DOHH2 (cell line): ENCODE results near the gene CTSW.
A peak's percentile ranks its signal among the peaks of the same experiment; 100 is the strongest.

Experiments used
- H3F3A ChIP-seq: fragments of 200-600 bp; sonication (generic), shearing (Covaris generic); 2 replicates; pipeline ENCODE4 v1.6.0; 2016; ENCODE audit warnings: antibody characterized with exemption, mild to moderate bottlenecking; ENCODE audit not compliant: control insufficient read depth, insufficient read depth
- H3K27ac ChIP-seq: fragments of 200-600 bp; sonication (generic); 2 replicates; pipeline ENCODE4 v1.5.1; 2014; ENCODE audit warnings: low read depth, mild to moderate bottlenecking, low read length, moderate library complexity
- H3K27me3 ChIP-seq: fragments of 200-600 bp; sonication (generic); 2 replicates; pipeline ENCODE4 v1.6.1; 2014; ENCODE audit warnings: mild to moderate bottlenecking, low read length, mixed read lengths; ENCODE audit not compliant: control insufficient read depth
- H3K36me3 ChIP-seq: fragments of 200-600 bp; sonication (generic); 2 replicates; pipeline ENCODE4 v1.6.1; 2014; ENCODE audit warnings: mild to moderate bottlenecking, low read length, moderate library complexity, mixed read lengths; ENCODE audit not compliant: control insufficient read depth
- H3K4me1 ChIP-seq: fragments of 200-600 bp; sonication (generic); 2 replicates; pipeline ENCODE4 v1.6.1; 2014; ENCODE audit warnings: mild to moderate bottlenecking, low read length, mixed read lengths; ENCODE audit not compliant: control insufficient read depth
- H3K4me2 ChIP-seq: fragments of 200-600 bp; sonication (generic); 2 replicates; pipeline ENCODE4 v1.6.0; 2014; ENCODE audit warnings: mild to moderate bottlenecking, low read length, moderate library complexity
- H3K4me3 ChIP-seq: fragments of 200-600 bp; sonication (generic); 2 replicates; pipeline ENCODE4 v1.5.1; 2014; ENCODE audit warnings: mild to moderate bottlenecking, low read length, mixed read lengths
- H3K79me2 ChIP-seq: fragments of 200-600 bp; sonication (generic); 2 replicates; pipeline ENCODE4 v1.6.1; 2014; ENCODE audit warnings: mild to moderate bottlenecking, low read length, mixed read lengths; ENCODE audit not compliant: control insufficient read depth
- H3K9me2 ChIP-seq: fragments of 200-600 bp; sonication (generic); replicated peaks from 2 replicates; pipeline ENCODE4 v1.6.1; 2014; ENCODE audit warnings: mild to moderate bottlenecking, low read length, mixed read lengths; ENCODE audit not compliant: control insufficient read depth
- H3K9me3 ChIP-seq: fragments of 200-600 bp; sonication (generic); 2 replicates; pipeline ENCODE4 v1.6.1; 2014; ENCODE audit warnings: antibody characterized with exemption, low read length, mixed read lengths; ENCODE audit not compliant: control insufficient read depth, insufficient read depth
- H4K20me1 ChIP-seq: fragments of 200-600 bp; sonication (generic); 2 replicates; pipeline ENCODE4 v1.6.0; 2014; ENCODE audit warnings: low read depth, mild to moderate bottlenecking, antibody characterized with exemption, low read length, moderate library complexity; ENCODE audit not compliant: control insufficient read depth, insufficient read depth
- EZH2phosphoT487 ChIP-seq: fragments of 200-600 bp; sonication (generic); IDR thresholded peaks from 2 replicates; pipeline ENCODE4 v1.6.1; 2017; ENCODE audit warnings: borderline replicate concordance, mild to moderate bottlenecking, antibody characterized with exemption, low read length, moderate library complexity, mixed read lengths
- TF ChIP-seq, protein P1 (sequence below): fragments of 200-600 bp; sonication (generic); IDR thresholded peaks from one replicate; pipeline ENCODE4 v1.5.1; 2014; ENCODE audit warnings: antibody characterized with exemption, mild to moderate bottlenecking, low read depth, low read length; ENCODE audit not compliant: poor library complexity, severe bottlenecking

Gene CTSW

GRCh38 chr11:65907878-65908277, 28.2 kb downstream of the CTSW start:
- H4K20me1 ChIP-seq, result no peaks in the 10 kb centered on the region
- peaks cover 38% of the 10 kb centered on the region for H3K27me3 ChIP-seq
- H3K4me3 ChIP-seq, result no peak overlapping the region
- H3K79me2 ChIP-seq, result no peaks in the 10 kb centered on the region
- H3K9me2 ChIP-seq, result no peaks in the 10 kb centered on the region
- no peaks in the 10 kb centered on the region for H3K36me3 ChIP-seq
- H3K4me1 ChIP-seq, result 0 out of 2 replicates have a peak, but pooled peaks cover 3% of the 10 kb centered on the region
- no peak overlapping the region for H3K4me2 ChIP-seq
- H3K27ac ChIP-seq, result no peak overlapping the region
- no peaks in the 10 kb centered on the region for H3K9me3 ChIP-seq
- H3F3A ChIP-seq, result no peaks in the 10 kb centered on the region
- no peak for TF ChIP-seq EZH2phosphoT487
- TF ChIP-seq, protein P1, sequence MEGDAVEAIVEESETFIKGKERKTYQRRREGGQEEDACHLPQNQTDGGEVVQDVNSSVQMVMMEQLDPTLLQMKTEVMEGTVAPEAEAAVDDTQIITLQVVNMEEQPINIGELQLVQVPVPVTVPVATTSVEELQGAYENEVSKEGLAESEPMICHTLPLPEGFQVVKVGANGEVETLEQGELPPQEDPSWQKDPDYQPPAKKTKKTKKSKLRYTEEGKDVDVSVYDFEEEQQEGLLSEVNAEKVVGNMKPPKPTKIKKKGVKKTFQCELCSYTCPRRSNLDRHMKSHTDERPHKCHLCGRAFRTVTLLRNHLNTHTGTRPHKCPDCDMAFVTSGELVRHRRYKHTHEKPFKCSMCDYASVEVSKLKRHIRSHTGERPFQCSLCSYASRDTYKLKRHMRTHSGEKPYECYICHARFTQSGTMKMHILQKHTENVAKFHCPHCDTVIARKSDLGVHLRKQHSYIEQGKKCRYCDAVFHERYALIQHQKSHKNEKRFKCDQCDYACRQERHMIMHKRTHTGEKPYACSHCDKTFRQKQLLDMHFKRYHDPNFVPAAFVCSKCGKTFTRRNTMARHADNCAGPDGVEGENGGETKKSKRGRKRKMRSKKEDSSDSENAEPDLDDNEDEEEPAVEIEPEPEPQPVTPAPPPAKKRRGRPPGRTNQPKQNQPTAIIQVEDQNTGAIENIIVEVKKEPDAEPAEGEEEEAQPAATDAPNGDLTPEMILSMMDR, result no peak

DNA sequence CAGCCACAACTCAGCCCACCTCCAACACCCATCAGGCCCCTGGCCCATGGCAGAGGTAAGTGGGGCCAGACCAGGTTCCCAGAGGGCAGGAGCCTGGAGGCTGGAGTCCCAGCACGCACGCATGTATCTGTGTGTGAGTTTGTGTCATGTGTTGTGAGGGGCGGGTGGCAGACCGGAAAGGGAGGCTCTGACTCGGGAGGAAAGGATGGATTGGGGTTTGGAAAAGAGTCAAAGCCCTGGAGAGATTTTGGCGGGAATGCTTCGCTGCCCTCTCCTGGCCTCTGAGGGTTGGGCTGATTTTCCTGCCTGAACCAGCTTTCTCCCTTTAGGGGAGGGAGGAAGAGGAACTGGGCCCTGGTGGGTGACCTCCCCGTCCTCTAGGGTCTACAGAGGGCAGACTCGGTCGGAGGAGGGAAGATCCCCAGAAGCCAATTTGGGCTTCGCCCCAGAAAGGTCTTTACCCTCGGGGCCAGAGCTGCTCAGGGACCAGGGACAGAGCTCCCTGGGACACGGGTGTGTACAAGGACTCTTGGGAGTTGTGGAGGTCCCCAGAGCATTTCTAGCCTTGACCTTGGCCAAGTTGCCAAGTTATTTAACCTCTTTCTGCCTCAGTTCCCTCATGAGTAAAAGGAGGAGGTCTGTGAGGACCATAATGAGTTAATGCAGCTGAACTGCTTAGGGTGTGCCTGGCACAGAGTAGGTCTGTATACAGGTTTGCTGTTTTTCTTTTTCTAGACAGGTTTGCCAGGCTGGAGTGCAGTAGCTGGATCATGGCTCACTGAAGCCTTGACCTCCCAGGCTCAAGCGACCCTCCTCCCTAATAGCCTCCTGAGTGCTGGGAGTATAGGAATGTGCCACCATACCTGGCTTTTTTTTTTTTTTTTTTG, 32.3 kb downstream of the CTSW start:
- Histone ChIP-seq H3K79me2 (peaks cover 2% of the 10 kb centered on the region; the same call in 1 of the 2 replicates), H3K4me1 (peaks cover 8% of the 10 kb centered on the region), H4K20me1 (no peaks in the 10 kb centered on the region), H3K4me2 (no peak overlapping the region), H3K9me2 (no peaks in the 10 kb centered on the region), H3K9me3 (no peaks in the 10 kb centered on the region), H3F3A (no peaks in the 10 kb centered on the region), H3K27ac (no peak overlapping the region), H3K27me3 (peaks cover 25% of the 10 kb centered on the region), H3K4me3 (no peak overlapping the region), H3K36me3 (no peaks in the 10 kb centered on the region; the same call in 1 of the 2 replicates)
- TF ChIP-seq, protein P1, result peak; percentile 30
- TF ChIP-seq EZH2phosphoT487, result no peak

DNA sequence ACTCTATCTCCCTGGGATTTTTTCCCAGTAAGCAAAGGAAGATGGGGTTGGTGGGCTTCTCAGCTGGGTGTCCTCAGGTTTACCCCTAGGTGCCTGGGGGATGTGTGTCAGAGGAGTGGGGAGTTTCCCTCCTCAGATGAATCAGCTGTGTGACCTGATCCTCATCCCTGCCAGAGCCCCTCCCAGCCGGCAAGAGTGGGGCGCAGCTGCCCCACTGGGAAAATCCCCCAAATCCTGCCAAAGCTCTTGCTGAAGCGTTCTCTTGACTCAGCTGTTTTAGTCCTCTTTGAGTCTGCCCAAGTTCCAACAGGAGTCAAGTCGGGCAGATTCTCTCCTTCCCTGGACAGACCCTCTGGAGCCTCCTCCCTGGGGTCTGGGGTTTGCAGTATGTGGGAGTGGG, 33.2 kb downstream of the CTSW start:
- H3F3A ChIP-seq, result no peaks in the 10 kb centered on the region
- no peaks in the 10 kb centered on the region; the same call in 1 of the 2 replicates for H3K36me3 ChIP-seq
- H3K27me3 ChIP-seq, result peaks cover 24% of the 10 kb centered on the region
- no peak overlapping the region for H3K27ac ChIP-seq
- TF ChIP-seq EZH2phosphoT487, result no peak
- TF ChIP-seq, protein P1, result no peak
- H4K20me1 ChIP-seq, result no peaks in the 10 kb centered on the region
- H3K4me3 ChIP-seq, result no peak overlapping the region
- H3K79me2 ChIP-seq, result peaks cover 10% of the 10 kb centered on the region
- H3K4me2 ChIP-seq, result no peak overlapping the region
- H3K4me1 ChIP-seq, result peaks cover 14% of the 10 kb centered on the region
- H3K9me3 ChIP-seq, result no peaks in the 10 kb centered on the region
- H3K9me2 ChIP-seq, result no peaks in the 10 kb centered on the region
